ENCODE data around the gene IFI27L2. TPM values are rescaled to one million over a fixed set of nuclear protein-coding genes. Genes with fewer than 3 reads are reported as not detected.

The IFI27L2 gene
- total RNA-seq, 1 donor from 2014 or later, result 23.7 TPM

- no peak overlapping the region for H3K27ac Mint-ChIP-seq (ENCODE audit: unreplicated experiment)
- no peaks in the 10 kb centered on the region for H3K36me3 Mint-ChIP-seq (ENCODE audit: low read depth, unreplicated experiment)
- peaks cover 9% of the 10 kb centered on the region for H3K4me1 Mint-ChIP-seq (ENCODE audit: unreplicated experiment)
- TF ChIP-seq CTCF (IDR thresholded peaks at IDR 0.05; ENCODE audit: unreplicated experiment), result peak; percentile 48
- H3K9me3 Mint-ChIP-seq (ENCODE audit: unreplicated experiment), result no peaks in the 10 kb centered on the region
- peak; percentile 45 for DNase-seq (ENCODE audit: low spot score)
- H3K27me3 Mint-ChIP-seq (ENCODE audit: unreplicated experiment), result peaks cover 4% of the 10 kb centered on the region
- H3K4me3 Mint-ChIP-seq (ENCODE audit: unreplicated experiment), result no peak overlapping the region
Observed at GRCh38 chr14:94143239-94143638, 13.8 kb upstream of the IFI27L2 start.

- Mint-ChIP-seq H3K4me3 (ENCODE audit: unreplicated experiment) (no peak overlapping the region), H3K36me3 (ENCODE audit: low read depth, unreplicated experiment) (no peaks in the 10 kb centered on the region), H3K27me3 (ENCODE audit: unreplicated experiment) (peaks cover 4% of the 10 kb centered on the region), H3K4me1 (ENCODE audit: unreplicated experiment) (peaks cover 9% of the 10 kb centered on the region), H3K27ac (ENCODE audit: unreplicated experiment) (no peak overlapping the region), H3K9me3 (ENCODE audit: unreplicated experiment) (no peaks in the 10 kb centered on the region)
- no peak for DNase-seq (ENCODE audit: low spot score)
- TF ChIP-seq CTCF (IDR thresholded peaks at IDR 0.05; ENCODE audit: unreplicated experiment), result no peak
Observed at GRCh38 chr14:94142836-94143235, 13.4 kb upstream of the IFI27L2 start.

GRCh38 chr14:94142247-94142646 lies 12.8 kb upstream of the IFI27L2 start:
- H3K4me3 Mint-ChIP-seq (ENCODE audit: unreplicated experiment), result no peak overlapping the region
- no peak for DNase-seq (ENCODE audit: low spot score)
- peaks cover 4% of the 10 kb centered on the region for H3K27me3 Mint-ChIP-seq (ENCODE audit: unreplicated experiment)
- no peaks in the 10 kb centered on the region for H3K36me3 Mint-ChIP-seq (ENCODE audit: low read depth, unreplicated experiment)
- no peak for TF ChIP-seq CTCF (IDR thresholded peaks at IDR 0.05; ENCODE audit: unreplicated experiment)
- no peaks in the 10 kb centered on the region for H3K9me3 Mint-ChIP-seq (ENCODE audit: unreplicated experiment)
- H3K4me1 Mint-ChIP-seq (ENCODE audit: unreplicated experiment), result peaks cover 9% of the 10 kb centered on the region
- H3K27ac Mint-ChIP-seq (ENCODE audit: unreplicated experiment), result no peak overlapping the region

GRCh38 chr14:94139421-94139820 lies 10.0 kb upstream of the IFI27L2 start:
- Mint-ChIP-seq H3K9me3 (ENCODE audit: unreplicated experiment) (no peaks in the 10 kb centered on the region), H3K27ac (ENCODE audit: unreplicated experiment) (no peak overlapping the region), H3K36me3 (ENCODE audit: low read depth, unreplicated experiment) (no peaks in the 10 kb centered on the region), H3K4me3 (ENCODE audit: unreplicated experiment) (no peak overlapping the region), H3K27me3 (ENCODE audit: unreplicated experiment) (peaks cover 4% of the 10 kb centered on the region), H3K4me1 (ENCODE audit: unreplicated experiment) (peaks cover 1% of the 10 kb centered on the region)
- no peak for TF ChIP-seq CTCF (IDR thresholded peaks at IDR 0.05; ENCODE audit: unreplicated experiment)
- no peak for DNase-seq (ENCODE audit: low spot score)

- Mint-ChIP-seq H3K27ac (ENCODE audit: unreplicated experiment) (no peak overlapping the region), H3K9me3 (ENCODE audit: unreplicated experiment) (no peaks in the 10 kb centered on the region), H3K36me3 (ENCODE audit: low read depth, unreplicated experiment) (no peaks in the 10 kb centered on the region), H3K4me3 (ENCODE audit: unreplicated experiment) (no peak overlapping the region), H3K4me1 (ENCODE audit: unreplicated experiment) (no peaks in the 10 kb centered on the region), H3K27me3 (ENCODE audit: unreplicated experiment) (peaks cover 4% of the 10 kb centered on the region)
- DNase-seq (ENCODE audit: low spot score), result no peak
- TF ChIP-seq CTCF (IDR thresholded peaks at IDR 0.05; ENCODE audit: unreplicated experiment), result no peak
Observed at GRCh38 chr14:94139006-94139405, 9.6 kb upstream of the IFI27L2 start.

Measured in endothelial cell (in vitro differentiated cells).